ENCODE data around the gene PCGF5. TPM values are rescaled to one million over a fixed set of nuclear protein-coding genes. Genes with fewer than 3 reads are reported as not detected.

PCGF5 gene
- total and polyA plus RNA-seq, 2 of the 8 experiments (the other 6 are each of a cell fraction or from before 2014, with no cell fraction given) = 5.8 to 8.4 TPM

GRCh38 chr10:91200314-91201212 is 19.9 kb upstream of the PCGF5 start:
- no peak overlapping the region for H3K27ac ChIP-seq (ENCODE audit: low read depth, low read length)
- H4K8ac ChIP-seq (ENCODE audit: extremely low read depth, insufficient read depth, low read length) = no peak overlapping the region
- H3K4me1 ChIP-seq (replicated peaks in 1 of 4; ENCODE audit: control insufficient read depth in 3 of 4, insufficient read depth in 4 of 4, low read length in 3 of 4) = peaks cover 0 to 4% (median 0%) of the 10 kb centered on the region in 4 experiments; a peak in 1 of 7 replicates
- no peak overlapping the region for H2BK12ac ChIP-seq (ENCODE audit: low read depth, low read length)
- DNase-seq (ENCODE audit: low read depth in 1 of 2, low spot score in 2 of 2) = no peak
- TF ChIP-seq KDM1A (IDR thresholded peaks at IDR 0.05; ENCODE audit: borderline replicate concordance, low read length) = no peak
- TF ChIP-seq CTBP2 (IDR thresholded peaks at IDR 0.05; ENCODE audit: borderline replicate concordance, insufficient read depth, insufficient read length, low read length) = no peak
- no peak overlapping the region for H3K18ac ChIP-seq (ENCODE audit: extremely low read depth, low read length)
- H4K20me1 ChIP-seq (replicated peaks in 1 of 2; ENCODE audit: control insufficient read depth in 1 of 2, insufficient read depth in 2 of 2, low read length in 2 of 2) = no peaks in the 10 kb centered on the region
- no peaks in the 10 kb centered on the region for H3K36me3 ChIP-seq (ENCODE audit: control insufficient read depth in 2 of 4, insufficient read depth in 4 of 4, low read length in 3 of 4)
- H3K27me3 ChIP-seq (replicated peaks in 1 of 4; ENCODE audit: control insufficient read depth in 3 of 4, extremely low read depth in 1 of 4, insufficient read depth in 3 of 4, low read length in 3 of 4) = no peaks in the 10 kb centered on the region
- no peak overlapping the region for H3K56ac ChIP-seq (replicated peaks; ENCODE audit: insufficient read length, low read depth, low read length)
- CTCF ChIA-PET (ENCODE audit: partially characterized antibody) = interaction anchor here (0.6 to 1.4 kb wide), 2 partner anchors 11 to 59 kb away, joined by 3 to 5 read pairs; no protein-coding TSS in a partner anchor
- no peak overlapping the region for H3K14ac ChIP-seq (ENCODE audit: insufficient read length)
- POLR2A ChIA-PET (ENCODE audit: partially characterized antibody) = interaction anchor here (0.7 kb wide), 1 partner anchor 9 kb away, joined by 3 read pairs; no protein-coding TSS in a partner anchor
- H3K9me3 ChIP-seq (ENCODE audit: insufficient read depth in 2 of 2, low read depth in 1 of 2, low read length in 1 of 2) = no peaks in the 10 kb centered on the region
- no peak overlapping the region for H2AFZ ChIP-seq (ENCODE audit: low read length)
- no peak for FAIRE-seq
- no peak overlapping the region for H2BK5ac ChIP-seq (ENCODE audit: low read depth, low read length)
- no peak overlapping the region for H3K23ac ChIP-seq (ENCODE audit: insufficient read length)
- no peak overlapping the region for H4K91ac ChIP-seq (replicated peaks; ENCODE audit: insufficient read length, low read length)
- no peak overlapping the region for H2AK5ac ChIP-seq (ENCODE audit: low read depth, low read length)
- H3K4me2 ChIP-seq (ENCODE audit: insufficient read depth in 1 of 2, low read depth in 2 of 2, low read length in 2 of 2) = no peak overlapping the region
- no peaks in the 10 kb centered on the region for H3K79me1 ChIP-seq (ENCODE audit: low read depth, low read length)
- no peak overlapping the region for H2BK20ac ChIP-seq (ENCODE audit: low read length)
- no peak overlapping the region for H2BK120ac ChIP-seq (replicated peaks; ENCODE audit: low read depth, low read length)
- no peak overlapping the region for H4K5ac ChIP-seq (ENCODE audit: insufficient read length, low read depth, low read length)
- no peak overlapping the region for H2BK15ac ChIP-seq (ENCODE audit: low read length)
- H3K4ac ChIP-seq (replicated peaks; ENCODE audit: insufficient read length, low read depth, low read length) = no peak overlapping the region
- no peak overlapping the region for H3K4me3 ChIP-seq (ENCODE audit: extremely low read depth in 1 of 4, insufficient read depth in 2 of 4, low read depth in 3 of 4, low read length in 4 of 4)
- WGBS, 2 experiments (ENCODE audit: extremely low coverage in 1 of 2, insufficient coverage in 1 of 2, insufficient read length in 1 of 2, insufficient replicate concordance in 2 of 2, low coverage in 1 of 2, low lambda C conversion rate in 2 of 2, missing lambda C conversion rate in 1 of 2) = 82% methylated on average over 5 of the region's 5 CpGs; no CpG with 5 or more reads in 1 of the 2 experiments
- H3K23me2 ChIP-seq (ENCODE audit: low read depth, low read length) = no peaks in the 10 kb centered on the region
- H3K79me2 ChIP-seq (ENCODE audit: control insufficient read depth in 1 of 2, insufficient read depth in 2 of 2, low read length in 2 of 2) = no peaks in the 10 kb centered on the region
- H3K9ac ChIP-seq (replicated peaks in 1 of 4; ENCODE audit: extremely low read depth in 1 of 4, low read depth in 3 of 4, low read length in 3 of 4) = no peak overlapping the region
